ENCODE measurements around the gene IL25.

The IL25 gene

GRCh38 chr14:23396781-23397407 lies 24.3 kb downstream of the IL25 start:
- no peak for DNase-seq

GRCh38 chr14:23398348-23398747 lies 25.7 kb downstream of the IL25 start:
- DNase-seq, result no peak

- no peak for DNase-seq
These were observed 26.5 kb downstream of the IL25 start for GRCh38 chr14:23399136-23399535.

- no peak for DNase-seq
These were observed 27.0 kb downstream of the IL25 start for GRCh38 chr14:23399591-23399990.

GRCh38 chr14:23400496-23401149 lies 28.0 kb downstream of the IL25 start:
- DNase-seq, result peak; percentile 16

GRCh38 chr14:23401291-23401690 lies 28.7 kb downstream of the IL25 start:
- DNase-seq, result peak; percentile 20

GRCh38 chr14:23402296-23403138 lies 29.9 kb downstream of the IL25 start:
- DNase-seq, result no peak

GRCh38 chr14:23403139-23403438 lies 30.5 kb downstream of the IL25 start:
- DNase-seq, result no peak

- DNase-seq, result no peak
These were observed 31.3 kb downstream of the IL25 start for GRCh38 chr14:23403908-23404307.

GRCh38 chr14:23404331-23404900 lies 31.8 kb downstream of the IL25 start:
- DNase-seq, result no peak

GRCh38 chr14:23405096-23405495 lies 32.5 kb downstream of the IL25 start:
- no peak for DNase-seq

GRCh38 chr14:23405516-23406025 lies 33.0 kb downstream of the IL25 start:
- DNase-seq, result no peak

GRCh38 chr14:23406244-23406643 lies 33.6 kb downstream of the IL25 start:
- DNase-seq, result no peak

- no peak for DNase-seq
These were observed 34.2 kb downstream of the IL25 start for GRCh38 chr14:23406725-23407355.

- no peak for DNase-seq
These were observed 35.1 kb downstream of the IL25 start, which contains the start of gene MYH6 for GRCh38 chr14:23407516-23408306. Gene MYH6 (minus strand): TSS chr14:23408273. CDS start chr14:23407223, 1,050 bp downstream.

- DNase-seq, result no peak
These were observed 35.7 kb downstream of the IL25 start for GRCh38 chr14:23408307-23408630.

- DNase-seq, result no peak
These were observed 36.9 kb downstream of the IL25 start for GRCh38 chr14:23409475-23409874.

- no peak for DNase-seq
These were observed 37.5 kb downstream of the IL25 start for GRCh38 chr14:23409966-23410635.

- DNase-seq, result no peak
These were observed 39.2 kb downstream of the IL25 start for GRCh38 chr14:23411563-23412525.

GRCh38 chr14:23413681-23414080 lies 41.1 kb downstream of the IL25 start:
- DNase-seq, result no peak

All from inflammatory macrophage treated with lipopolysaccharide for 4 hours (primary cell).